ENCODE measurements around the gene CTNNBL1. TPM values are rescaled to one million over a fixed set of nuclear protein-coding genes. Genes with fewer than 3 reads are reported as not detected.

CTNNBL1 gene, protein sequence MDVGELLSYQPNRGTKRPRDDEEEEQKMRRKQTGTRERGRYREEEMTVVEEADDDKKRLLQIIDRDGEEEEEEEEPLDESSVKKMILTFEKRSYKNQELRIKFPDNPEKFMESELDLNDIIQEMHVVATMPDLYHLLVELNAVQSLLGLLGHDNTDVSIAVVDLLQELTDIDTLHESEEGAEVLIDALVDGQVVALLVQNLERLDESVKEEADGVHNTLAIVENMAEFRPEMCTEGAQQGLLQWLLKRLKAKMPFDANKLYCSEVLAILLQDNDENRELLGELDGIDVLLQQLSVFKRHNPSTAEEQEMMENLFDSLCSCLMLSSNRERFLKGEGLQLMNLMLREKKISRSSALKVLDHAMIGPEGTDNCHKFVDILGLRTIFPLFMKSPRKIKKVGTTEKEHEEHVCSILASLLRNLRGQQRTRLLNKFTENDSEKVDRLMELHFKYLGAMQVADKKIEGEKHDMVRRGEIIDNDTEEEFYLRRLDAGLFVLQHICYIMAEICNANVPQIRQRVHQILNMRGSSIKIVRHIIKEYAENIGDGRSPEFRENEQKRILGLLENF
- total RNA-seq, result 10 to 100 TPM; 35.9 to 53.1 (median 39.2) TPM

GRCh38 chr20:37693635-37694626, at the start of gene CTNNBL1:
CTNNBL1 (plus strand) TSS chr20:37694030; CDS start chr20:37694123, 93 bp downstream.
- TF ChIP-seq, protein P1, sequence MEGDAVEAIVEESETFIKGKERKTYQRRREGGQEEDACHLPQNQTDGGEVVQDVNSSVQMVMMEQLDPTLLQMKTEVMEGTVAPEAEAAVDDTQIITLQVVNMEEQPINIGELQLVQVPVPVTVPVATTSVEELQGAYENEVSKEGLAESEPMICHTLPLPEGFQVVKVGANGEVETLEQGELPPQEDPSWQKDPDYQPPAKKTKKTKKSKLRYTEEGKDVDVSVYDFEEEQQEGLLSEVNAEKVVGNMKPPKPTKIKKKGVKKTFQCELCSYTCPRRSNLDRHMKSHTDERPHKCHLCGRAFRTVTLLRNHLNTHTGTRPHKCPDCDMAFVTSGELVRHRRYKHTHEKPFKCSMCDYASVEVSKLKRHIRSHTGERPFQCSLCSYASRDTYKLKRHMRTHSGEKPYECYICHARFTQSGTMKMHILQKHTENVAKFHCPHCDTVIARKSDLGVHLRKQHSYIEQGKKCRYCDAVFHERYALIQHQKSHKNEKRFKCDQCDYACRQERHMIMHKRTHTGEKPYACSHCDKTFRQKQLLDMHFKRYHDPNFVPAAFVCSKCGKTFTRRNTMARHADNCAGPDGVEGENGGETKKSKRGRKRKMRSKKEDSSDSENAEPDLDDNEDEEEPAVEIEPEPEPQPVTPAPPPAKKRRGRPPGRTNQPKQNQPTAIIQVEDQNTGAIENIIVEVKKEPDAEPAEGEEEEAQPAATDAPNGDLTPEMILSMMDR (IDR thresholded peaks at IDR 0.05; ENCODE audit: low read depth), result no peak

- TF ChIP-seq, protein P1 (IDR thresholded peaks at IDR 0.05; ENCODE audit: low read depth), result no peak
Measured at GRCh38 chr20:37644605-37645004, 49.2 kb upstream of the CTNNBL1 start.

GRCh38 chr20:37647946-37648345, 45.9 kb upstream of the CTNNBL1 start:
- TF ChIP-seq, protein P1 (IDR thresholded peaks at IDR 0.05; ENCODE audit: low read depth), result no peak

GRCh38 chr20:37649017-37649416, 44.8 kb upstream of the CTNNBL1 start:
- TF ChIP-seq, protein P1 (IDR thresholded peaks at IDR 0.05; ENCODE audit: low read depth), result no peak

- TF ChIP-seq, protein P1 (IDR thresholded peaks at IDR 0.05; ENCODE audit: low read depth), result no peak
Measured at GRCh38 chr20:37649676-37650370, 44.0 kb upstream of the CTNNBL1 start.

GRCh38 chr20:37650661-37651060, 43.2 kb upstream of the CTNNBL1 start:
- TF ChIP-seq, protein P1 (IDR thresholded peaks at IDR 0.05; ENCODE audit: low read depth), result no peak

Data from subcutaneous adipose tissue (tissue), 4 donors.